Activated naive CD4-positive, alpha-beta T cell treated with anti-CD3 and anti-CD28 coated beads, Interleukin-2, amount 50 U/mL, for 72 hours (primary cell): ENCODE measurements around the gene FOXD4. TPM values are rescaled to one million over a fixed set of nuclear protein-coding genes. Genes with fewer than 3 reads are reported as not detected.
A peak's percentile ranks its signal among the peaks of the same experiment; 100 is the strongest.
"Not testable (repeated sequence)": the region's sequence is repeated elsewhere in the genome, so short reads cannot be mapped to it uniquely, and the experiment has no call there.

Experiments used
- ATAC-seq, 2 donors: fragments of 150-1000 bp; cut with Tn5 transposase; 2 replicates each; pipeline ENCODE4 v1.10.0; 2021; ENCODE audit warnings: mild to moderate bottlenecking in 2 of 2, moderate library complexity in 2 of 2
- DNase-seq, 2 donors: peaks; one replicate each; pipeline ENCODE4 v3.0.0; 2021 to 2022; ENCODE audit warnings: low spot score in 2 of 2
- H3K27ac Mint-ChIP-seq, 2 donors: one replicate each; pipeline ENCODE4 v1.8.0; 2022; ENCODE audit warnings: mild to moderate bottlenecking in 2 of 2, mixed read lengths in 2 of 2
- H3K36me3 Mint-ChIP-seq, 2 donors: one replicate each; pipeline ENCODE4 v1.8.0; 2022; ENCODE audit warnings: mixed read lengths in 2 of 2
- H3K9me3 Mint-ChIP-seq, 2 donors: one replicate each; pipeline ENCODE4 v1.8.0; 2022; ENCODE audit warnings: mixed read lengths in 2 of 2
- total RNA-seq, 2 donors: library from RNA; stranded (reverse); gene quantifications; one replicate each; pipeline ENCODE4 v1.2.3, GENCODE V29; 2022

Gene FOXD4
- total RNA-seq = not detected

DNA sequence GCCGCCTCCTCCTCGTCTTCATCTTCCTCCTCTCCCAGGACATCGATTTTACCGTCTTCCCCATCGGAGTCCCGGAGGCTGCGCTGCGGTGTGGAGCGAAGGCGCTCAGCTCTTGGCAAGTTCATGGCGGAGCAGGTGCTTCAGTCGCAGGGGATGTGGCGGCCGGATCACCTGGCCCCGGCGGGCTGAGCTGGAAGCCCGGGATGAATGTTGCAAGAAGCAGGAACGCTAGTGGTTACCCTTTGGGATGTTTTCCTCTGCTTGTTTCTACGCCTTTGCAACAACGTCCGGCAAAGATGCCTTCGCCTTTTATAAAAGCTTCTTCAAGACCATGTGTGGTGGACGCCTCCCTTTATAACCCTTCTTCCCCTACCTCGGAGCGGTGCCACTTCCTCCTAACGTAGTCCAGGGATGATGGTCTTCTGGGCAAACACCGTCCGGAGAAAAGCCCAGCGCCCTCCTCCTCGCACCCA, at the start of gene FOXD4:
TSS of gene FOXD4 (minus strand) at position 423 of the 473 bp plus-strand sequence. CDS start at position 125, 298 bp downstream.
- not testable (repeated sequence) for DNase-seq, H3K9me3 Mint-ChIP-seq, H3K27ac Mint-ChIP-seq, ATAC-seq
- peaks cover 4 to 15% of the 10 kb centered on the region in 2 donors for H3K36me3 Mint-ChIP-seq

DNA sequence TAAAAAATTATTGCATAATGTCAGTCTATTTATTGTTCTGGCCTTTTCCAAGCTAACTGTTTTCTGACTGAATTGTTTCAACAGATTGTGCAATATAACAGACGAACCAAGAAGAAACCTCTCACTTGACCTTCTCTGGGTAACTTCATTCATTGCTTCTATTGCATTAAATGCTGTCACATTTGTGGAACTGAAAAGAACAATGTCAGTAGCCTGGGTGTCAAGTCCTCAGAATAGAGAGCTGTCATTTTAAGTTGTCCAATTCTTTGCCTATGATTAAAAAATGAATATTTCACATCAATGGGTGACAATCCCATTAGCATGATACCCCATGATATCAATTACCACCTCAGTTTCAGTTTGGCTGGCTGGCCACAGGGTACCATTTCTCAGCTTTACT, 41.7 kb upstream of the FOXD4 start:
- not testable (repeated sequence) for H3K27ac Mint-ChIP-seq, H3K9me3 Mint-ChIP-seq, DNase-seq, H3K36me3 Mint-ChIP-seq, ATAC-seq

DNA sequence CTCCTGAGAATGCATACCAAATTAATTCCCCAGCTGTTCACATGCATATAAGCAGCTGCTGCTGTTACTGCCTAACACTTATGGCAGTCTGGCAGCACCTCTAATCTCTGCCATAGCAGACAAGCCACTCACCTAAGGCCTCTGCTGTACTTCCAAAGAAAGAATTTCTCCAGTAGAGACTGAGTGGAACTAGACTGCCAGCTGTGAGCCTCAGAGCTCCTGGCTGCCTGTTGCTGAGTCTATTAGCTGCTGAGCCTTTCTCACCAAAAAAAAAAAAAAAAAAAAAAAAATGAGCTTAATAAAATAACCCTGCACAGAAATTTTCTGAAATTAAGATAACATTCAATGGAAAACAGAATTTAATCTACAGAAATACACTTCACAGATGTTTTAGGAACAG, 33.0 kb upstream of the FOXD4 start:
- not testable (repeated sequence) for H3K27ac Mint-ChIP-seq, ATAC-seq, H3K9me3 Mint-ChIP-seq

DNA sequence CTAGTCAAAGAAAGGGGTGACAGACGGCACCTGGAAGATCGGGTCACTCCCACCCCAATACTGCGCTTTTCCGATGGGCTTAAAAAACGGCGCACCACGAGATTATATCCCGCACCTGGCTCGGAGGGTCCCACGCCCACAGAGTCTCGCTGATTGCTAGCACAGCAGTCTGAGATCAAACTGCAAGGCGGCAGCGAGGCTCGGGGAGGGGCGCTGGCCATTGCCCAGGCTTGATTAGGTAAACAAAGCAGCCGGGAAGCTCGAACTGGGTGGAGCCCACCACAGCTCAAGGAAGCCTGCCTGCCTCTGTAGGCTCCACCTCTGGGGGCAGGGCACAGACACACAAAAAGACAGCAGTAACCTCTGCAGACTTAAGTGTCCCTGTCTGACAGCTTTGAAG, 21.7 kb upstream of the FOXD4 start:
- ATAC-seq, DNase-seq, H3K27ac Mint-ChIP-seq, H3K9me3 Mint-ChIP-seq, H3K36me3 Mint-ChIP-seq: not testable (repeated sequence)

More for the DNA sequence above, 33.0 kb upstream of the FOXD4 start:
- DNase-seq, H3K36me3 Mint-ChIP-seq: not testable (repeated sequence)

DNA sequence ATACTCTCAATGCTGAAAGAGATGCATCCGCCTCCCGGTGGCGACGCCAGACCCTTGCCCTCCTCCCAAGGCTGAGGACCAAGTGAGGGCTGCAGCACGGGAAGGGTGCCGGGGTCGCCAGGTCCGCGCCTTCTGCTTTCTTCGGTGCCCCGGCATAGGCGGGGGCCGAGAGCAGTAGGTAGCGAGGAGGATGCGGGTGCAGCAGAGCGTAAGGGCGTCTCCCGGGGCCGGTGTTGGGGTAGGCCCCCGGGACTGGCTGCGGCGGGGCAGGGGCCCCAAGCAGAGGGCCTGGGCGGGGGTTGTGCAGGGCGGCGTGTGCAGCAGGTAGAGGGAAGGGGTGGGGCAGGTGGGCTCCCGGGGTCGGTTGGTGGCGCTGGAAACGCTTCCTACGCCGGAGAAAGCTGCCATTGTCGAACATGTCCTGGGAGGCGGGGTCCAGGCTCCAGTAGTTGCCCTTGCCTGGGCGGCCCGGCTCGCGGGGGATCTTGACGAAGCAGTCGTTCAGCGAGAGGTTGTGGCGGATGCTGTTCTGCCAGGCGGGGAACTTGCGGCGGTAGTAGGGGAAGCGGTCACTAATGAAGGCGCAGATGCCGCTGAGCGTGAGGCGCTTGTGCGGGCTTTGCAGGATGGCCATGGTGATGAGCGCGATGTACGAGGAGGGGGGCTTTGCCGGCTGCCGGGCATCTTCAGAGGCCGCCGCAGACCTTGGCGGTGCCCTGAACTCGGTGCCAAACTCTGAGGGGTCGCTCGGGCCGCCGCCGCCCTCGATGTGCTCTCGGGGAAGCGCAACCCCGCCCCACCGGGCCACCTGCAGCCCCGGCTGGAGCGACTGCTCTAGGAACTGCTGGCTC, 848 bp downstream of the FOXD4 start:
- H3K36me3 Mint-ChIP-seq = peaks cover 4 to 15% of the 10 kb centered on the region in 2 donors
- not testable (repeated sequence) for DNase-seq, H3K27ac Mint-ChIP-seq, H3K9me3 Mint-ChIP-seq, ATAC-seq

DNA sequence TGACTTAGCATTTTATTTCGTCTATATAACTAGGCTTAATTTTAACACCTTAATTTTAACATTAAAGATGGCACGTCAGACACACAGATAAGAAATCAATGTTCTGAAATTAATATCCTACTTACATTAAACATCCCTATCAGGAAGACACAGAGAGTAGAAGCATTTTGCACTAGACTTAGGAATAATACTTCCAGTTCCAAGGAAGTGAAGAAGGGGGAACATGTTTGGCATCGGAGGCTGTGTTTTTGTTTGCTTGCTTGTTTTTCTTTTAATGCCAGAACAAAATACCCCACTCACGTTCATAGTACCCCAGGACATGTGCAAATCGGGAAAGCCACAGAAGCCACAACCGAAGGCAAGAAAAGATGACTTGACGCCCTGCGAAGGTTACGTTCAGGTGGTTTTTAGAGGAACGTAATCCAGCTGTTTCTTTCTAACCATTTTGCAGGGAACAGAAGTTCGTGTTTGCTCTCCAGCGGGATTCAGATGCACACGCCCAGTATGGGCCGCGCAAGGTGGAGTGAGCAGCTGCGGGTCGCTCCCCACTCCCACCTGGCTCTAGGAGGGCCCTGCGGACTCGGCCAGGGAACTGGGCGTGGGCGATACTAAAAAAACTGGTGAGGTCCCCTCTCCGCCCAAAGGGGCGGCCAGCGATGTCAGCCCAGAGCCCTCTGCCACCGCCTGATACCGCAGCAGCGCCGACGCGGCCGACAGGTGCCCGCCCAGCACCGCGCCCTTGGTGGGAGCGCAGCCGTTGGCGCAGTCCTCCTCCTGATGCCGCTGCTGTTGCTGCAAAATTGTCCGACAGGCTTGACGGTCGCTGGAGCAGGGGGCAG, 1.8 kb downstream of the FOXD4 start:
- H3K27ac Mint-ChIP-seq, H3K9me3 Mint-ChIP-seq, DNase-seq, ATAC-seq: not testable (repeated sequence)
- peaks cover 4 to 15% of the 10 kb centered on the region in 2 donors for H3K36me3 Mint-ChIP-seq

DNA sequence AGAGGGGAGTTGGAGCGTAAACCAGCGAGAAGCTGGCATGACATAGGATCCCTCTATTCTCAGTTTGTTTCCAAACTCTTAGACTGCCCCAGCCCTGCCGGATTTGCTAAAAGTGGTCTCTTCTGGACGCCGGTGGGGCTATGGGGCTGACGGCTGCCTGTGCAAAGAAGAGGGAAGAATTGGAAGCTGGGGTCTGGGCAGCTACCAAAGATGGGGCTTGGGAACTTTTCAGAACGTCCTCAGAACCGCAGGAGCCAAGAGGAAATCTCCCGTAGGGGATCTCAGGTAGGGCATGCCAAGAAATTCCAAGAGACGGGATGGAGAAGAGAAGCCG, 3.1 kb downstream of the FOXD4 start:
- H3K27ac Mint-ChIP-seq, H3K36me3 Mint-ChIP-seq, H3K9me3 Mint-ChIP-seq, DNase-seq, ATAC-seq: not testable (repeated sequence)

DNA sequence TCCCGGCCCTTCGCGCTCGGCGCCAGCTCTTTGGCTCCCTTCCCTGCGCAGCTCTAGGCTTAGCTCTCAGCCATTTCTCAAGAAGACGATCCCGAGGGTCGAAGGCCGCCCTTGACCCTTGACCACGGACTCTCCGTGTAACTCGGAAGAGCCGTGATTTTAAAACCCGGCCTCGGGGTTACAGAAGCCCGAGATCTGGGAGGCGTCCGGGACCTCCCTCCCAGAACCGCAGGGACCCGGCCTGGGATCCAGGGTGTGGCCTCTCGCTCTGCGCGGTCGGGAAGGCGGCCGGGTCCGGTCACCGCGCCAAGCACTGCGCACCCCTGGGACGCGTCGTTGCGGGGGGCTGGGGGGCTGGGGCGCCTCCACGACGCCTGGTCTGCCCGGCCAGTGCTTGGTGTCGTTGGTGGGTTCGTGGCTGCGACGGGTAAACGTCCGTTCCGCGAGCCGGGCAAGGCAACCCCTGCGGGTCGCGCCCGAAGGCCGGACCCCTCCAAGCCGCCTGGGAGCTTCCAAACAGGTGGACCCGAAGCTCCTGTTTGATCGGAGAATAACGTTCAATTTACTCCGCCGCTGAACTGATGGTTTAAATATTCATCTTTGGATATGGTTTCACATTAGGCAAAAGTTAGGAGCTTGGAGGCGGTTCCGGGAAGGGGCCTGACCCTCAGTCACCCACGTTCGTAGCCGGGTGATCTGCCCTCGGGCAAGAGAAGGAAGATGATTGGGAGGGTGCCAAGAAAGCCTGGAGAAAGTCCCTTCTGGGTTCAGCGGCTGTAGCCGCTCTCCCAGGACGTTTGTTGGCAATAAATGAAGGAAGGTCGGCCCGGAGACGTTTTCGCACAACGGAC, 3.7 kb downstream of the FOXD4 start:
- peak overlapping the region in 1 of 2 donors; percentile 61 for H3K27ac Mint-ChIP-seq
- DNase-seq, H3K9me3 Mint-ChIP-seq, H3K36me3 Mint-ChIP-seq: not testable (repeated sequence)
- ATAC-seq = peak; percentile 37 to 47

DNA sequence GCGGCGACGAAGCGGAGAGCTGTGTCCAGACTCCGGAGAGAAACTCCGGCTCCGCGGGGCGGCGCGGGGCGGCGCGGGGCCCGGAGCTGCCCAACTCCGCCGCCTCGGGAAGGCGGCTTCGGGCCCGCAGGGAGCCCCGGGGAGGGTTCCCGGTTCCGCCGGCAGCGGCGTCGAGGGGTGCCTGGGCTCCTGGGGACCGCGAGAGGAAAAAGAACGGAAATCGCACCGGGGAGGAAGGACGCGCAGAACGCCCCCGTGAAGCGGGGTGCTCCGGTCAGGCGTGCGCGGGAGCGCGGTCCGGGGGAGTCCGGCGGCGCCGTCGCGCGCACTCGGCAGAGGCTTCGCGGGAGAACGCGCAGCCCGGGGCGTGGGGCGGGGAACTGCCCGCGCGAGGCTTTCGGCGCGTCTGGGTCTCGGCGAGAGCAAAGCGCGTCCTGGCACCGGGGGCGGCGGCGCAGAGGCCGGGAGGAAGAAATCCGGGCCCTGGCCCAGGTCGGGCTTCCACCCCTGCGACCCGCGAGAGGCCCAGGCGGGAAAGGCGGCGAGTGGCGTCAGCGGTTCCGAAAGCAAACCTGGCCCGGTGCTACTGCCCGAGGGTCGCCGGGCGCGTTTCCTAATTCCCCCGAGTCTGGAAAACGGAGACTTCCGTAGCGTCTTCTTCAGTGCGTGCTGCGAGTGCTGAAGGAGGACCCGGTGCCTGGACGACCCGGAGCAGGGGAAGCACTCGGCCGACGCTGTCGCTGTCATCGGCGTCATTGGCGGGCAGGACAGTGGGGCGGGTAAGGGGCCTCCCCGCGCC, 4.5 kb downstream of the FOXD4 start:
- not testable (repeated sequence) for H3K27ac Mint-ChIP-seq, DNase-seq, H3K9me3 Mint-ChIP-seq, H3K36me3 Mint-ChIP-seq
- peak; percentile 83 to 92 for ATAC-seq

DNA sequence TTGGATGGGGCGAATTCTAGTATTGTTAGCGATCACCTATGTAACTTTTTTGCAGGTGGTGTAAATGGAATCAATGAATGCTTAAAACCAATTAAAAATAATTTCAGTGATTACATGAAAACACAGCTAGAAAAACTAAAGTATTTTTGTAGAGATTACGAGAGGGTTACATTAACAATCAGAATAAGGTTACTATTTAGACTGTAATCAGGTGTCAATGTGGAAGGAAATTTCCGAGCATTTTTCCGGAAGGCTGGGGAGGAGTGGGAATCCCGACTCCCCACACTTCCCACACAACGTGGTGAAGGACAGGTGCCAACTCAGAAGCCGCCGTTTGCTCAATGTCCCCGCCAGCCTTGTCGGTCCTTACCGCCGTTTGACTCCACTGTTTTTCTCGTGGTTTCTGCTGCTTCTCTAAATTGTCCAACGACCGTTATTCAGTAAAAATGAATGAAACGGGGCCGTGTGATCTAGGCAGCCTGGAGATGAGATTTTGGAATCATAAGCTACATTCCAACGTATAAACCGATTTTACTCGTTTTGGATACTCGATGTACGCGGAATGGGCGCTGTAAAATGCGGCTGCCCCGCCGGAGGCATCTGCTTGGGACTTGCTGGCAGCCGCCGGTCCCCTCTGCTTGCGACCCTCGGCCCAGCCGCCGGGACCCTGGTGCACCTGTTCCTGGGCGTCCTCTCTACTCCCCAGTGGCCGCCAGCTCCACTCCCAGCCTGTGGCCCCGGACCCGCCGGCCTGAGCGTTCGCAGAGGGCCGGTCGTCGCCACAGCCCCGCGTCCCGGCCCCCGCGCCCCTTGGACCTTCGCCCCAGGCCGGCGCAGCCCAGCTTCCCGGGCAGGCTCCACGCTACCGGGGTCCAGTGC, 5.4 kb downstream of the FOXD4 start:
- not testable (repeated sequence) for H3K36me3 Mint-ChIP-seq, H3K27ac Mint-ChIP-seq, H3K9me3 Mint-ChIP-seq, DNase-seq, ATAC-seq

DNA sequence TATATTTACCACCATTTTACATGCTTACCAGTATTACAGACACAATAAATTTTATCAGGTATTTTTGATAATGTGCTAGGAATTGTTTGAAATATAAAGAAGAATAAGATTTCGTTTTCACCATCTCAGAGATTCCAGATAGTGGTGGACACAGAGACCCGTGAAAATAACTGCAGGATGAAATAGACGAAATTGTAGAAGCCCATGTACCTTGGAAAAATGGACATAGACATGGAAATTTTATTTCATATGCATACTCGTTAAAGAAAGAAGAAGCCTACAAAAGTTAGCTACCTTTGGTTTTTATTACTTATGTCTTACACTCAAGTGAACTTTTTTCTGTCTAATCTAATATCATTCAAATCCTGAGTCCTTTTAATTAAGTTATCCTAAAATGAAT, 7.5 kb downstream of the FOXD4 start:
- not testable (repeated sequence) for H3K27ac Mint-ChIP-seq, H3K9me3 Mint-ChIP-seq, H3K36me3 Mint-ChIP-seq, ATAC-seq, DNase-seq

DNA sequence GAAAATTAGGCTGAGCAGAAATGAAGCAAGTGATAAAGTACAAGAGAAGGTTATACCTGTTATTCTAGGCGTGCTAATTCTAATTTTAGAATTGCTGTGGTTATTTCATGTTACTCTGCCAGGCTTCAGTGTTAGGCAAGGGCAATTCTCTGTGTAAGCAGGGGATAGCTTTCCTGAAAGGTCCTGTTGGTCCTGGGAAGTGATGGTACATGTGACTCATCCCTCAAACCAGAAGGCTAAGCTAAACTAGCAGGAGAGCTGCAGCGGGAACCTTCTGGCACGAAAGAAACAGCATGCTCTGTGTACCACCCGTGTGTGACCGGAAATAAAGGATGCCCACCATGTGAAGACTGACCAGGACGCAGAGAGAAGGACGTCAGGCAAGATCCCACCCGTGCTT, 8.7 kb downstream of the FOXD4 start:
- H3K9me3 Mint-ChIP-seq, ATAC-seq, H3K36me3 Mint-ChIP-seq, DNase-seq, H3K27ac Mint-ChIP-seq: not testable (repeated sequence)

DNA sequence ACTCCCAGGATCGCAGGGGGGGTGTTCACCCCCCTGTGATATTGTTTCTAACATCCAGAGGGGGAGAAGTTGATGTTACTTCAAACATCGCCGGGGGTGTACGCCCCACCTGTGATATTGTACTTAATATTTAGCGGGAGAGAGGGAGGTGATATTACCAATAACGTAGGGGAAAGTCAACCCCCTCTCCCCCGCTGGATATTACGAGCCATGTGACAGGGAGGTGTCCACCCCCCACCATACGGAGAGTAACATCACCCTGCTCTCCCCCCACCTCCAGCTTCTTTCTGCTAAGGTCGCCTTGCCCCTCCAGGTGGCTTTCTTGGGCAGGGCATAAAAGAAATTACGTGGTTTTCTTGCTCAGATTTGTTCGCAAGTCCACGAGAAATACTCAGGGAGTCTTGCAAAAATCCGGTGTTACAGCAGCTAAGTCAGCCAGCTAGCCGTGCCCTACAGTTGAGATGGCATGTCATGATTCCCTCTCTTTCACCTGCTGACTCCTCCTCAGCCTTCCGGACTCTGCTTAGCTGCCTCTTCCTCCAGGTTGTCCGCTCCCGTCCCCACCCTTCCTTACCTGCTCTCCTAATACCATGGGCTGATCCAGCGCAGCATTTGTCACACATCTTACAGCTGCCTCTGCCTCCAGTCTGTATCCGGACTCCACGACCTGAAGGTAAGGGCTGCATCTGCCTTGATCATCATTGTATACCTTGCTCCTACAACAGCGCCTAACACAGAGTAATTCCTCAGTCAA, 9.3 kb downstream of the FOXD4 start:
- H3K9me3 Mint-ChIP-seq, H3K27ac Mint-ChIP-seq, H3K36me3 Mint-ChIP-seq, DNase-seq, ATAC-seq: not testable (repeated sequence)

DNA sequence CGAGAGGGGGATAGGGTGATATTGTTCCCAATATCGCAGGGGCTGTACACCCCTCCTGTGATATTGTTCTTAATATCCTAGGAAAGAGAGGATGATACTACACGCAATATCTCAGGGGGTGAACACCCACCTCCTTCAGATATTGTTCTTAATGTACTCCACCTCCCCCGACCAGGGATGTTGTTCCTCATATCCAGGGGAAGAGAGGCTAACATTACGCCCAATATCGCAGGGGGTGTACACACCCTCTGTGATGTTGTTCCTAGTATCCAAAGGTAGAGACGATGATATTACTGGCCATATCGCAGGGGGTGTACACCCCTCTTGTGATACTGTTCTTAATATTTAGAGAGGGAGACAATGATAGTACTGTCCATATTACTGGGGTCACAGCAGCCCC, 12.2 kb downstream of the FOXD4 start:
- H3K27ac Mint-ChIP-seq, DNase-seq, H3K9me3 Mint-ChIP-seq, H3K36me3 Mint-ChIP-seq: not testable (repeated sequence)
- ATAC-seq = peak; percentile 13 to 26
